Stomach smooth muscle (tissue), 2 donors: ENCODE results near the gene KCNJ10.
A peak's percentile ranks its signal among the peaks of the same experiment; 100 is the strongest.

Source experiments
- H3K27ac ChIP-seq: one replicate; pipeline ENCODE4 v1.7.0; 2013; ENCODE audit warnings: mild to moderate bottlenecking, low read length, inconsistent platforms
- H3K27me3 ChIP-seq, 2 donors: one replicate each; pipeline ENCODE4 v1.7.0; 2013; ENCODE audit warnings: low read length in 2 of 2; ENCODE audit not compliant: insufficient read depth in 2 of 2, control insufficient read depth in 1 of 2
- H3K36me3 ChIP-seq, 2 donors: one replicate each; pipeline ENCODE4 v1.7.0; 2013; ENCODE audit warnings: low read length in 2 of 2; ENCODE audit not compliant: control insufficient read depth in 2 of 2, insufficient read depth in 2 of 2
- H3K4me1 ChIP-seq: one replicate; pipeline ENCODE4 v1.7.0; 2013; ENCODE audit warnings: low read length; ENCODE audit not compliant: control insufficient read depth, insufficient read depth
- H3K4me3 ChIP-seq, 2 donors: one replicate each; pipeline ENCODE4 v1.7.0; 2013; ENCODE audit warnings: low read length in 2 of 2
- H3K9ac ChIP-seq, 2 donors: one replicate each; pipeline ENCODE4 v1.7.0; 2013; ENCODE audit warnings: low read length in 2 of 2, mild to moderate bottlenecking in 1 of 2
- H3K9me3 ChIP-seq, 2 donors: one replicate each; pipeline ENCODE4 v1.7.0; 2013; ENCODE audit warnings: low read length in 2 of 2; ENCODE audit not compliant: control insufficient read depth in 2 of 2
- donor health status: healthy.
- donor health status: Pancreatic carcinoma.

Gene KCNJ10

GRCh38 chr1:160109686-160110085 is 39.7 kb upstream of the KCNJ10 start:
- H3K9me3 ChIP-seq: no peaks in the 10 kb centered on the region
- no peak overlapping the region for H3K27ac ChIP-seq
- H3K36me3 ChIP-seq: no peaks in the 10 kb centered on the region
- no peak overlapping the region for H3K4me3 ChIP-seq
- peaks cover 13% of the 10 kb centered on the region for H3K4me1 ChIP-seq
- H3K9ac ChIP-seq: no peak overlapping the region
- H3K27me3 ChIP-seq: no peaks in the 10 kb centered on the region

DNA sequence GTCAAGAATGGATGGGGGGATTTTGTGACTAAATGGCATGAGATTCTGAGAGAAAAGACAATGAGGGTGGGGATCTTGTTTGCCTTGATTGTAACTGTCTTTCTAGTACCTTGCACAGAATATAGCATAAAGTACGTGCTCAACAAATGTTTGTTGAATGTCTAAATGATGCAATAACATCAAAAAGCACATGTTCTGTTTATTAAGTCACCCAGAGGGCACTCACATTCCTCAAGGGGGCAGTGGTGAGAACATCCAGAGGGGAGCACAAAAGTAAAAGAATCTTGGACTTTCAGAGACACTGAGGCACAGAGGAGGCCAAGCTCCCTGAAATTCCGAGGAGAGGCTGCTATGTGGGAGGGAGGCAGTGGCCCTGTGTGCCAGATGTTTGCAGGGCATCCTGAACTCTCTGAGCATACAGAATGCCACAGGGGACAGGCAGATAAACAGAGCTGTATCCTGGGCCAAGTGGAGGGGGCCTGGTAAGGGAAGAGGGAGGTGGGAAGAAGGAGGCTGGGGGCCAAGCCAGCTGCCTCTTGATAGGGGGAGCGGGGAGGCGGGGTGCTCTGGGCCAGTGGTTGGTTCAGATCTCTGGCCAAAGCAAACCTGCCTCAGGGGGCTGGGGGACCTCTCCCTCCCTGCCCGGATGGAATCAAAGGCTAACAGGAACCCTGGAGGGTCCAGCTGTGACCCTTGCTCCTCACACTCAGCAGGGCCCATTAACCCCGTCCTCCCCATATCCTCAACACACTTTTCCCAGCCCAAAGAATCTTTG is 39.1 kb upstream of the KCNJ10 start:
- Histone ChIP-seq H3K4me1 (peaks cover 19% of the 10 kb centered on the region), H3K9ac (no peak overlapping the region), H3K4me3 (no peak overlapping the region)

GRCh38 chr1:160107512-160107911 is 37.6 kb upstream of the KCNJ10 start:
- H3K27ac ChIP-seq: no peak overlapping the region
- H3K9ac ChIP-seq: no peak overlapping the region
- no peaks in the 10 kb centered on the region for H3K27me3 ChIP-seq
- no peaks in the 10 kb centered on the region for H3K9me3 ChIP-seq
- H3K36me3 ChIP-seq: no peaks in the 10 kb centered on the region
- H3K4me1 ChIP-seq: peaks cover 26% of the 10 kb centered on the region
- no peak overlapping the region for H3K4me3 ChIP-seq

More for the DNA sequence above, 39.1 kb upstream of the KCNJ10 start:
- no peak overlapping the region for H3K27ac ChIP-seq
- H3K27me3 ChIP-seq: no peaks in the 10 kb centered on the region
- H3K36me3 ChIP-seq: no peaks in the 10 kb centered on the region
- H3K9me3 ChIP-seq: no peaks in the 10 kb centered on the region

GRCh38 chr1:160105155-160105554 is 35.2 kb upstream of the KCNJ10 start:
- H3K9ac ChIP-seq: no peak overlapping the region
- H3K9me3 ChIP-seq: no peaks in the 10 kb centered on the region
- H3K27ac ChIP-seq: peak overlapping the region; percentile 49
- H3K27me3 ChIP-seq: no peaks in the 10 kb centered on the region
- no peaks in the 10 kb centered on the region for H3K36me3 ChIP-seq
- peaks cover 43% of the 10 kb centered on the region for H3K4me1 ChIP-seq
- H3K4me3 ChIP-seq: no peak overlapping the region

GRCh38 chr1:160104486-160104885 is 34.5 kb upstream of the KCNJ10 start:
- peak overlapping the region; percentile 49 for H3K27ac ChIP-seq
- peak overlapping the region in 1 of 2 donors; percentile 36 for H3K9ac ChIP-seq
- no peaks in the 10 kb centered on the region for H3K36me3 ChIP-seq
- no peaks in the 10 kb centered on the region for H3K9me3 ChIP-seq
- no peak overlapping the region for H3K4me3 ChIP-seq
- H3K27me3 ChIP-seq: no peaks in the 10 kb centered on the region
- H3K4me1 ChIP-seq: peaks cover 41% of the 10 kb centered on the region

DNA sequence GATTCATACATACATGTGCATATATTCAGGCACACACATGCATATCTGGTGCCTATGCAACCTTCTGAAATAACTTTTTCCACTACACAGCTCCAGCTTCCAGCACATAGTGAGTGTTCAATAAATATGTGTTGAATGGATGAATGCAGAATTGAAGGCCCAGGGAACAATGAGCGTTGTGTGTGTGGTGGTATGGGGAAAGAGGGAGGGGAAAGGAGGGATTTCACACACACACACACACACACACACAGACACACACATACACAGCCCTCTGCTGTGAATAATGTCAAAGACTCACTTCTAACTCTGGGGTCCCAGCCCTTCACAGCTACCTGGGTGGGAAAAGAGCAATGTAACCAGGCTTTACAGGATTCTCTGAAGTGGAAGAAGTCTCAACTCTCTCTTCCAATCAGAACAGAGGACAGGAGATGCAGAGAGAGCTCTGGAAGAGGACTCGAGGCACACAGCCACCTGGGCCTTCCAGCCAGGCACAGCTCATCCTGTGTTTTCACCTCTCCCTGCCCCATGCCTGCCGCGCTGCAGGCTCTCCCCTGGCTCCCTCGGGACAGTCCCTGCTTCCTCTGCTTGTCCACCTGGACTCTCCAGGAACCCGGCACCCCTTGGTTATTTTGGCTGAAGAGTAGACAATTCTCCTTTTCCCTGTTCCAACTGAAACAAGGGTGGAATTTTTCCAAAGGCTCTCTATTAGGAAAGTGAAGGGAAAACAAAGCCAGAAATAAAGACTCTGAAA is 33.9 kb upstream of the KCNJ10 start:
- Histone ChIP-seq H3K27ac (peak overlapping the region; percentile 98), H3K4me1 (peaks cover 44% of the 10 kb centered on the region), H3K27me3 (no peaks in the 10 kb centered on the region), H3K9me3 (no peaks in the 10 kb centered on the region), H3K9ac (peak overlapping the region in 1 of 2 donors; percentile 29), H3K36me3 (no peaks in the 10 kb centered on the region), H3K4me3 (no peak overlapping the region)

DNA sequence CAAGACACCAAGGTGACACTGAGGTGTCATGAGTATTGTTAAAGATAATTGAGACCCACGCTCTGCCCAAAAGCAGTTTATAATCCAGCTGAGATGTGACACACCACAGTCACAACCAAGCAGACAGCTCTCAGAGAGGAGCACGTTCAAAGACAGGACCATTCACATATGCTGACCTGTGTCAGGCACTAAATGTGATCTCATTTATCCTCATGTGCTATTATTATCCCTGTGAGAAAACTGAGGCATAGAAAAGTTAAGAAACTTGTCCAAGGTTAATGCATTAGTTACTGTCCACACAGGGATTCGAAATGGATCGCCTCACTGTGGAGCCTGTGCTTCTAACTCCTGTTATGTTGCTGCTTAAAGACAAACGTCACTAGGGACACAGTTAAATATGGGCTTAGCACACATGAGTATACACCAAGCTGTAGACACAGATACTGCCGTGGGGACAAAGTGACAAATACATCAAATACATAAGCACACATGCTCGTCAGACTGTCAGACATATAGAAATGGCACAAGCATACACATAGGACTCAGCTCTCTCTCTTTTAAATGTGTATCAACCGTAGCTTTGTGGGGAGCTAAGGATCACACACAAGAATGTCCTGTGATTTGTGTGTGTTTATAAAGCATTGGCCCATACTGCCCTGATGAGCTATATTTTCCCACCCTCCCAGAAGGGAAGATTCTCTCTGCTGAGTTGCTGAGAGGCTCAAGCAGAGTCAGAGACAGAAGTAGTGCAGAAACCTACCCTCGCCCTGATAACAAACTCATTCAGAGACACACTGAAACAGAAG is 32.0 kb upstream of the KCNJ10 start:
- Histone ChIP-seq H3K4me1 (peaks cover 56% of the 10 kb centered on the region), H3K4me3 (peak overlapping the region in 1 of 2 donors; percentile 62), H3K27ac (peak overlapping the region; percentile 98), H3K36me3 (no peaks in the 10 kb centered on the region), H3K9ac (peak overlapping the region; percentile 31 to 62), H3K9me3 (no peaks in the 10 kb centered on the region), H3K27me3 (no peaks in the 10 kb centered on the region)

DNA sequence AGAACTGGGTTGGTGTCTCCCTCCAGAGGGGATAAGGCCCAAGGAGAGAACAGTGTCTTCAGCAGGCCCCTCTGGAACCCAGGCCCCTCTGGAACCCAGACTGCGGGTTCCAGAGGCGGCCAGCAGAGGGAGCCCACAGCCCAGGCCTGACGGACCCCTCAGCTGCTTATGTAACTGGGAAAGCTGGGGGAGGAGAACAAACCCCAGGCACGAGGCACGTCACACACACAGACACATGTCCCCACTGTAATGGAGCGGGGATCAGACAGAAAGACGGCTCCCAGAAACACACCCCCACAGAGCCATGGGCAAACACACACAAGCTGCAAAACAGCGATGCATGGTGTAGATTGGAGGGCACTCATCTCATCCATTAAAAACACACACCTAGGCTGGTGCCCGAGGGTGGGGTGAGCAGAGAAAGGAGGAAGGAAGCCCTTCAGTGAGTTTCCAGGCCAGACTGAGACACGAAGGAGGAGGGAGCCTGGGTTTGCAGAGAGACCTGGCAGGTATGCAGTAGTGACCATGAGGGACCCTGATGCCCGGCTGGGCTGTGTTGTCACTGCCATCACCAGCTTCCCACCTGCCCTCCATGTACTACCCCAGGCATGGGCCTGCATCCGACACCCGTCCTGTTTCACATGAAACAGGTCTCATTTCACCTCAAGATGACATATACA is 31.2 kb upstream of the KCNJ10 start:
- peak overlapping the region; percentile 31 to 62 for H3K9ac ChIP-seq
- peak overlapping the region; percentile 98 for H3K27ac ChIP-seq
- H3K4me1 ChIP-seq: peaks cover 62% of the 10 kb centered on the region
- H3K9me3 ChIP-seq: no peaks in the 10 kb centered on the region
- no peaks in the 10 kb centered on the region for H3K27me3 ChIP-seq
- peak overlapping the region in 1 of 2 donors; percentile 62 for H3K4me3 ChIP-seq
- no peaks in the 10 kb centered on the region for H3K36me3 ChIP-seq

DNA sequence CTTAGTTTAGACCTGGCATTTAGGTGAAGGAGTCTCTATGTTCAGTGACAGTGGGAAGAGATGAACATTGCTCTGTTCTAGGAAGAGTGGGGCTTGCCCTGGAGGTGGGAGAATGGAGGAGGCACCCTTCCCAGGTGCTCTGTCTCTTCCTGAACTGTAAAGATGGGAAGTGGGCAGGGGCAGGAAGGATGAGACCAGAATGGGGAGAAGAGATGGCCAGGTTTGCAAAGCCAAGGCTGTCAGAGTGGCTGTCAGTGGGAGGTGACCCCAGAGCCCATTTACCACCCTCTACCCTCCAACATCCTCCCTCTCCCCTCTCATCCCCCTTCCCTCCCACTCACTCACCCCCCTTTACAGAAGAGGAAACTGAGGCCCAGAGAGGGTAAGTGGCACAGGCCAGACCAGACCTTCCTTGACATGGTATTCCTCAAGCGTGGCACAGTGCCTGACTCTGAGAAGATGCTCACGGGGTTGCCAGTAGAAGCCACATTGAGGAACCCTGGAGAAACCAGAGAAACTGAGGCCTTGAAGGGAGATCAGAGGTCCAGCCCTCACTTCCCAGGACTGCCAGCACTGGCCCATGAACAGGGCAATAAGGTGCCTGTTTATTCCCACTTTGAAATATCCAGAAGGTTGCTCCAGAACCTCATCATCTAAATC is 29.9 kb upstream of the KCNJ10 start:
- peak overlapping the region; percentile 47 to 67 for H3K9ac ChIP-seq
- no peaks in the 10 kb centered on the region for H3K27me3 ChIP-seq
- peak overlapping the region; percentile 98 for H3K27ac ChIP-seq
- H3K4me1 ChIP-seq: peaks cover 67% of the 10 kb centered on the region
- no peaks in the 10 kb centered on the region for H3K9me3 ChIP-seq
- H3K4me3 ChIP-seq: no peak overlapping the region
- H3K36me3 ChIP-seq: peaks cover 2 to 4% of the 10 kb centered on the region in 2 donors
